Thoracic aorta (tissue), 2 donors: ENCODE results near the gene ZNF835. TPM values are rescaled to one million over a fixed set of nuclear protein-coding genes. Genes with fewer than 3 reads are reported as not detected.

Experiments
- ATAC-seq: fragments of 150-250 bp; one replicate; pipeline ENCODE4 v1.8.0; 2017; ENCODE audit warnings: low read depth; ENCODE audit not compliant: insufficient number of reproducible peaks, low FRiP score
- DNase-seq: peaks from one replicate; pipeline ENCODE4 v3.0.0-alpha.2; 2020; ENCODE audit warnings: low spot score
- H3K27ac ChIP-seq, 2 donors: fragments of 200-600 bp; sonication (generic); 1 replicate in 1 of 2; 2 replicates in 1 of 2; pipeline ENCODE4 v1.5.1; 2016; ENCODE audit warnings: mild to moderate bottlenecking in 2 of 2, moderate library complexity in 2 of 2
- H3K27me3 ChIP-seq: fragments of 200-600 bp; sonication (generic); replicated peaks from 2 replicates; pipeline ENCODE4 v1.6.0; 2016; ENCODE audit warnings: mild to moderate bottlenecking; ENCODE audit not compliant: insufficient read depth
- H3K36me3 ChIP-seq: fragments of 200-600 bp; sonication (generic); one replicate; pipeline ENCODE4 v1.5.1; 2016
- H3K4me1 ChIP-seq, 2 donors: fragments of 200-600 bp; sonication (generic); 1 replicate in 1 of 2; 2 replicates in 1 of 2; pipeline versions ENCODE4 v1.5.1 to v1.6.0; 2016; ENCODE audit warnings: low read depth in 2 of 2, mild to moderate bottlenecking in 1 of 2; ENCODE audit not compliant: control insufficient read depth in 1 of 2
- H3K4me3 ChIP-seq: fragments of 200-600 bp; sonication (generic); 2 replicates; pipeline ENCODE4 v1.5.1; 2016; ENCODE audit warnings: mild to moderate bottlenecking
- H3K9me3 ChIP-seq: fragments of 200-600 bp; sonication (generic); 2 replicates; pipeline ENCODE4 v1.5.1; 2016
- CTCF ChIP-seq: fragments of 200-600 bp; sonication (generic); IDR thresholded peaks from one replicate; pipeline ENCODE4 v1.5.1; 2019; ENCODE audit warnings: antibody characterized with exemption
- total RNA-seq, 2 donors: library from RNA; depleted of rRNA; stranded (reverse); fragments of >200 nt; gene quantifications; one replicate each; pipeline versions ENCODE4 v1.1.0 to v1.2.3, GENCODE V29; 2016

Gene ZNF835
- total RNA-seq, 2 donors from 2014 or later, result 4.7 to 14.5 TPM

GRCh38 chr19:56667311-56667870, 4.2 kb downstream of the ZNF835 start:
- peaks cover 2 to 11% of the 10 kb centered on the region in 2 donors for H3K4me1 ChIP-seq
- H3K4me3 ChIP-seq, result no peak overlapping the region
- H3K9me3 ChIP-seq, result no peaks in the 10 kb centered on the region
- peaks cover 10% of the 10 kb centered on the region for H3K36me3 ChIP-seq
- no peaks in the 10 kb centered on the region for H3K27me3 ChIP-seq
- H3K27ac ChIP-seq, result no peak overlapping the region
- DNase-seq, result no peak
- no peak for TF ChIP-seq CTCF
- ATAC-seq, result no peak

DNA sequence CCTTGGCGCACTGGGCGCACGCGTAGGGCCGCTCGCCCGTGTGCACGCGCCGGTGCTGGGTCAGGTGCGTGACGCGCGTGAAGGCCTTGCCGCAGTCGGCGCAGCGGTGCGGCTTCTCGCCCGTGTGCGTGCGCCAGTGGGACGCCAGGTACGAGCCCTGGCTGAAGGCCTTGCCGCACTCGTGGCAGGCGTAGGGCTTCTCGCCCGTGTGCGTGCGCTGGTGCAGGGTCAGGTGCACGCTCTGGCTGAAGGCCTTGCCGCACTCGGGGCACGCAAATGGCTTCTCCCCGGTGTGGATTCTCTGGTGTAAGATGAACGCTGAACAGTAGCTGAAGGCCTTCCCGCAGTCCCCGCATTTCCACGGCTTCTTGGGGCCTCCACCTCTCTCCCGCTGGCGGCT, 7.0 kb downstream of the ZNF835 start:
- Histone ChIP-seq H3K27ac (no peak overlapping the region), H3K36me3 (peaks cover 10% of the 10 kb centered on the region), H3K4me1 (no peaks in the 10 kb centered on the region), H3K9me3 (no peaks in the 10 kb centered on the region), H3K27me3 (no peaks in the 10 kb centered on the region), H3K4me3 (no peak overlapping the region)
- ATAC-seq (no peak), DNase-seq (no peak)
- TF ChIP-seq CTCF, result no peak

DNA sequence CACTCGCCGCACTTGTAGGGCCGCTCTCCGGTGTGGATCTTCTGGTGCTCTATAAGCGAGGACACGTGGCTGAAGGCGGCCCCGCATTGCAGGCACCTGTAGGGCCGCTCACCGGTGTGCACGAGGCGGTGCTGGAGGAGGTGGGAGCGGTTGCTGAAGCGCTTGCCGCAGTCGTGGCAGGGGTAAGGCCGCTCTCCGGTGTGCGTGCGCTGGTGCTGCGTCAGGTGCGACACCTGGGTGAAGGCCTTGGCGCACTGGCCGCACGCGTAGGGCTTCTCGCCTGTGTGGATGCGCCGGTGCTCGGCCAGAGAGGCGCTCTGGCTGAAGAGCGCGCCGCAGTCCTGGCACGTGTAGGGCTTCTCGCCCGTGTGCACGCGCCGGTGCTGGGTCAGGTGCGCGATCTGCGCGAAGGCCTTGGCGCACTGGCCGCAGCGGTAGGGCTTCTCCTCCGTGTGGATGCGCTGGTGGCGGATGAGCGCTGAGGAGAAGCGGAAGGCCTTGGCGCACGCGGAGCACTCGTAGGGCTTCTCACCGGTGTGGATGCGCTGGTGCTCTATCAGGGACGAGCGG, 7.5 kb downstream of the ZNF835 start:
- Histone ChIP-seq H3K27me3 (no peaks in the 10 kb centered on the region), H3K36me3 (peaks cover 10% of the 10 kb centered on the region), H3K4me3 (no peak overlapping the region), H3K4me1 (no peaks in the 10 kb centered on the region), H3K27ac (no peak overlapping the region), H3K9me3 (no peaks in the 10 kb centered on the region)
- DNase-seq (no peak), ATAC-seq (no peak)
- TF ChIP-seq CTCF, result no peak

DNA sequence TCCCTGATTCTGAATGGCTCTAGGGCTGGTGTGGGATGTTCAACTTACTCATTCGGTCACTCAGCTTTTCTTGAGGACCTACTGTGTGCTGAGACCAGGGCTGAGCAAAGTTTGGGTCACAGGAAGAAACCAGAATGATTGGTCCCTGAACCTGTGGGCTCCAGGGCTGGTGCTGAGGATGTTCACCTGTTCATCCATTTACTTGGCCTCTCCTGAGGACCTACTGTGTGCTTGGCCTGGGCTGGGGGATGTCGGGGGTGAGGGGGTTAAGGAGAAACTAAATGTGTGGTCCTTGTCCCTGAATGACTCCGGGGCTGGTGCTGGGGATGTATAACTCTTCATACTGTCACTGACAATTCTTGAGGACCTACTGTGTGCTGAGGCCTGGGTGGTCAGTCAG, 10.3 kb downstream of the ZNF835 start:
- TF ChIP-seq CTCF, result no peak
- no peaks in the 10 kb centered on the region for H3K9me3 ChIP-seq
- ATAC-seq, result no peak
- no peak overlapping the region for H3K27ac ChIP-seq
- no peak for DNase-seq
- no peak overlapping the region for H3K4me3 ChIP-seq
- no peaks in the 10 kb centered on the region for H3K27me3 ChIP-seq
- H3K4me1 ChIP-seq, result no peaks in the 10 kb centered on the region
- H3K36me3 ChIP-seq, result peaks cover 10% of the 10 kb centered on the region

GRCh38 chr19:56660381-56661107, 11.0 kb downstream of the ZNF835 start:
- Histone ChIP-seq H3K27me3 (no peaks in the 10 kb centered on the region), H3K36me3 (peaks cover 10% of the 10 kb centered on the region), H3K4me3 (peak overlapping the region; percentile 49), H3K9me3 (peaks cover under 1% of the 10 kb centered on the region), H3K27ac (no peak overlapping the region), H3K4me1 (no peaks in the 10 kb centered on the region)
- DNase-seq (no peak), ATAC-seq (no peak)
- no peak for TF ChIP-seq CTCF
